Measurements from ENCODE around the gene PNPLA7. TPM values are rescaled to one million over a fixed set of nuclear protein-coding genes. Genes with fewer than 3 reads are reported as not detected.
"Not testable (repeated sequence)": the region's sequence is repeated elsewhere in the genome, so short reads cannot be mapped to it uniquely, and the experiment has no call there.

The PNPLA7 gene
- total RNA-seq, 1 donor from 2014 or later = 9.0 TPM

DNA sequence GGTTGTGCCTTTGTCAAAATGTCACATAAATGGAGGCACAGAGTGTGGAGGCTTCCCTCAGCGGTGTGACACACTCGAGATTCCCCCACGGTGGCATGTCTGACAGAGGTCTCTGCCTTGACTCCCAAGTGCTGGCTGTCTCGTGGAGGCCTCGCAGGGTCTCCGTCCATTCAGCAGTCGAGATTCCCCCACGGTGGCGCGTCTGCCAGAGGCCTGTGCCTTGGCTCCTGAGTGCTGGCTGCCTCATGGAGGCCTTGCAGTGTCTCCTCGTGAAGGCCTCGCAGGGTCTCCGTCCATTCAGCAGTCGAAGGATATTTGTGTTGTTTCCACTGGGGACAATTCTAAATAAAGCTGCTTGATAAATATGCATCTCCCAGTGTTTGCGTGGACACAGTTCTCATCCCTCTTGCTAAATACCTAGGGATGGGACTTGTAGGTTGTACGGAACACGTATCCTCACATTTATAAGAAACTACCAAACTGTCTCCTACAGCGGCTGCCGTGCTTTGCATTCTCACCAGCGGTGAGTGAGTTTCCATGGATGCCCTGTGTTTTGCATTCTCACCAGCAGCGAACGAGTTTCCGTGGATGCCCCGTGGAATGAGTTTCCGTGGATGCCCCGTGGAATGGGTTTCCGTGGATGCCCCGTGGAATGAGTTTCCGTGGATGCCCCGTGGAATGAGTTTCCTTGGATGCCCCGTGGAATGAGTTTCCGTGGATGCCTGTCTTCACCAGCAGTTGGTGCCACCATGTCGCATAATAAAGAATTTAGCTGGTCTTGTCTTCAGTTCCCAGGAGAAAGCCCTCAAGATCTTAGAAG lies 25.8 kb downstream of the PNPLA7 start:
- intact Hi-C loops (cut with micrococcal nuclease) = no loop called here
- no peaks in the 10 kb centered on the region for H3K27me3 ChIP-seq (ENCODE audit: low read depth)
- no peak for DNase-seq
- TF ChIP-seq, protein P1, sequence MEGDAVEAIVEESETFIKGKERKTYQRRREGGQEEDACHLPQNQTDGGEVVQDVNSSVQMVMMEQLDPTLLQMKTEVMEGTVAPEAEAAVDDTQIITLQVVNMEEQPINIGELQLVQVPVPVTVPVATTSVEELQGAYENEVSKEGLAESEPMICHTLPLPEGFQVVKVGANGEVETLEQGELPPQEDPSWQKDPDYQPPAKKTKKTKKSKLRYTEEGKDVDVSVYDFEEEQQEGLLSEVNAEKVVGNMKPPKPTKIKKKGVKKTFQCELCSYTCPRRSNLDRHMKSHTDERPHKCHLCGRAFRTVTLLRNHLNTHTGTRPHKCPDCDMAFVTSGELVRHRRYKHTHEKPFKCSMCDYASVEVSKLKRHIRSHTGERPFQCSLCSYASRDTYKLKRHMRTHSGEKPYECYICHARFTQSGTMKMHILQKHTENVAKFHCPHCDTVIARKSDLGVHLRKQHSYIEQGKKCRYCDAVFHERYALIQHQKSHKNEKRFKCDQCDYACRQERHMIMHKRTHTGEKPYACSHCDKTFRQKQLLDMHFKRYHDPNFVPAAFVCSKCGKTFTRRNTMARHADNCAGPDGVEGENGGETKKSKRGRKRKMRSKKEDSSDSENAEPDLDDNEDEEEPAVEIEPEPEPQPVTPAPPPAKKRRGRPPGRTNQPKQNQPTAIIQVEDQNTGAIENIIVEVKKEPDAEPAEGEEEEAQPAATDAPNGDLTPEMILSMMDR (IDR thresholded peaks at IDR 0.05; ENCODE audit: borderline replicate concordance) = no peak
- H3K36me3 ChIP-seq = no peaks in the 10 kb centered on the region
- H3K4me3 ChIP-seq = no peak overlapping the region
- H3K27ac ChIP-seq (replicated peaks) = no peak overlapping the region
- H3K9me3 ChIP-seq (replicated peaks) = no peaks in the 10 kb centered on the region
- H3K4me1 ChIP-seq = no peaks in the 10 kb centered on the region

DNA sequence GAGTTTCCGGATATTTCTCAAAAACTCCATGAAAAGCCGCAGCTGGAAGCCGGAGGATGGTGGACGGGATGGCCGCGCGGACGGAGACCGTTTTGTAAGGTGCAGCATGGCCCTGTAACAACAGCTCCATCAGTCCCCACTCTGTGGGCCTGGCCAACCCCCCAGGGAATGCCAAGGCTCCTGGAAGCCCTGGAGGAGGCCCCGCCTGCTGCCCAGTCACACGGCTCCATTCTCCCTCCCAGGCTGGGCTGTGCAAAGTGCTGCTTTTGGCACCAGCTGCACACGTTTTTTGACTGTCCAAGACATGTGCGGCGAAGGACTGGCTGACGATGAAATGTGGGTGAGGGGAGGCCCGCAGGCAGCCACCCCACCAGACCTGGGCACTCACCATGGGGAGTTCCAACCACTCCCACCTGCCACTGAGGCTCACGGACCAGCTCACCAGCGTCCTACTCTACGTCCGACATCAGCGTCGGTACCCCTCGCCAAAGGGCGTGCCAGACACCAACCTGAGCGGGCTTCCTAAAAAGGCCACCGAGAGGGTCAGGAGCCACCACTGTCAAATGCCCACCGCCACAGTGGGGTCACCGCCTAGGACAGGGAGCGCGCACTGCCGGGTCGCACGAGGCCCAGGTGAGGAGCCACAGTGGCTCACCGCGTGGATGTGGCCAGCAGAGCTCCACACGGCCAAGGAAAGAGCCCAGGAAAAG lies 27.3 kb downstream of the PNPLA7 start:
- TF ChIP-seq, protein P1 (IDR thresholded peaks at IDR 0.05; ENCODE audit: borderline replicate concordance) = no peak

DNA sequence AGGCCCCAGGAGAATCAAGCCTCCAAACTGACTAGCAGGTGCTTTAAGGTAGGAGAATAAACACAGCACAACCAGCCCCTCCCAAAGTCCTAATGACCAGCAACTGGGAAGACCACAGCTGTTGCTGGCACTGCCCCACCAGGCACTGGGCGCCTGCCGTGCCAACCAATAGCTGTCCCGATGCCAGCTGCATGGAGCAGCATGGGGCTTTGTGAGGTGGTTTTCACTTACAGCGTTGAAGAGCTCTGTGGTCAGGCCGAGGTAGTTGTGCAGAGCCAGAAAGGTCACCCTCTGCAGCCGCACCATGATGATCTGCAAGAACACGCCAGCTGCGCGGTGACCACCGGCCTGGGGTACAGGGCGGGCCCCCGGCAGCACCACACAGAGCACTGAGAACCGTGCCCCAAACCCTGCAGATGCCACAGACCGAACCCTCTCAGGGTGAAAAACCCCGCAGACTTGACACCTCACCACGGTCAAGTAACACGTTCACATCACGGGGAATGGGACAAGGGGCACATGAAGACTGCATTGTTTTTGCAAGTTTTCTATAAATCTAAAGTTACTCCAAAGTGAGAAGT lies 28.7 kb downstream of the PNPLA7 start:
- H3K36me3 ChIP-seq = no peaks in the 10 kb centered on the region
- no peaks in the 10 kb centered on the region for H3K9me3 ChIP-seq (replicated peaks)
- H3K27ac ChIP-seq (replicated peaks) = no peak overlapping the region
- no peaks in the 10 kb centered on the region for H3K4me1 ChIP-seq
- DNase-seq = no peak
- intact Hi-C loops (cut with micrococcal nuclease) = no loop called here
- TF ChIP-seq, protein P1 (IDR thresholded peaks at IDR 0.05; ENCODE audit: borderline replicate concordance) = no peak
- H3K4me3 ChIP-seq = no peak overlapping the region
- no peaks in the 10 kb centered on the region for H3K27me3 ChIP-seq (ENCODE audit: low read depth)

More for the DNA sequence above, 27.3 kb downstream of the PNPLA7 start:
- no peak for DNase-seq
- Histone ChIP-seq H3K9me3 (replicated peaks) (no peaks in the 10 kb centered on the region), H3K27ac (replicated peaks) (no peak overlapping the region), H3K4me3 (no peak overlapping the region), H3K4me1 (no peaks in the 10 kb centered on the region), H3K36me3 (no peaks in the 10 kb centered on the region), H3K27me3 (ENCODE audit: low read depth) (no peaks in the 10 kb centered on the region)
- intact Hi-C loops (cut with micrococcal nuclease) = no loop called here

DNA sequence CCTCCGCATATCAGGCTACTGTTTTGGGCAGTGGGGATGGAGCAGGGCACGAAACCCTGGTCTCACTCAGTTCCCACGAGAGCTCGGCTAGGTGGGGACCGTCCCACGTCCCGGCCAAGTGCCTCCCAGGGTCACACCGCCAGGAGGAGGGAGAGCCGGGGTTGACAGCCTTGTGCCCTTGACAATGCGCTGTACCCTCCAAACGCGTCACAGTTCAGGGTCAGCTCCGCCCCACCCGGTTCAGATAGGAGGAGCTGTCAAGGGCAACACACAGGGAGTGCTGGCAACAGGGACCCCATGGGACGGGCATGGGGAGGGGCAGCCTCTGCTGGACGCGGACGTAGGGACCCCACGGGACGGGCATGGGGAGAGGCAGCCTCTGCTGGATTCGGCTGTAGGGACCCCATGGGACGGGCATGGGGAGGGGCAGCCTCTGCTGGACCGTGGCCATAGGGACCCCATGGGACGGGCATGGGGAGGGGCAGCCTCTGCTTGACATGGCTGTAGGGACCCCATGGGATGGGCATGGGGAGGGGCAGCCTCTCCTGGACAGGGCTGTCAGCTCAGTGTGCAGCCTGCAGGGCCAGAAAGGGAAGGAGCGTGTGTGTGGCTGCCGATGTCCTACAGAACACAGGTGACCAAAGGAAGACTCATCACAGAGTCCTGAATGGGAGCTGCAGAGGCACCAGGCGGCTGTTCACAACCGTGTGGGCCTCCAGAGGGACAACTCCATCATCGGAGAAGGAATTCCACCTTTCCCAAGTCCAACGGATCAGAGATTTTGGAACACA lies 29.4 kb downstream of the PNPLA7 start:
- no peak overlapping the region for H3K27ac ChIP-seq (replicated peaks)
- TF ChIP-seq, protein P1 (IDR thresholded peaks at IDR 0.05; ENCODE audit: borderline replicate concordance) = no peak
- H3K4me1 ChIP-seq = no peaks in the 10 kb centered on the region
- H3K9me3 ChIP-seq (replicated peaks) = no peaks in the 10 kb centered on the region
- intact Hi-C loops (cut with micrococcal nuclease) = no loop called here
- no peak overlapping the region for H3K4me3 ChIP-seq
- H3K36me3 ChIP-seq = no peaks in the 10 kb centered on the region
- no peaks in the 10 kb centered on the region for H3K27me3 ChIP-seq (ENCODE audit: low read depth)
- DNase-seq = no peak

DNA sequence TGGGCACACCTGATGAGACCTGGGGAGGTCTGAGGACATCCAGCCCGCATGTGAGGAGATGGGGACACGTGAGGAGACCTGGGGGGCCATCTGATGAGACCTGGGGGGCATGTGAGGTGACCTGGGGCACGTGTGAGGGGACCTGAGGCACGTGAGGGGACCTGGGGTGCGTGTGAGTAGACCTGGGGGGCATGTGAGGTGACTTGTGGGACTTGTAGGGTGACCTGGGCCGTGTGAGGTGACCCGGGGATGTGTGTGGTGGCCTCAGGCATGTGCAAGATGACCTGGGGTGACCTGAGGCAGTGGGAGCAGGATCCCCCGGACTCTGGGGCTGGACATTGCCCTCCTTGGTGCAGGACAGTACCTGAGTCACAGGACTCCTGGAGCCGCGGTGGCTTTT lies 30.6 kb downstream of the PNPLA7 start:
- Histone ChIP-seq H3K27ac (replicated peaks) (no peak overlapping the region), H3K4me3 (no peak overlapping the region), H3K27me3 (ENCODE audit: low read depth) (no peaks in the 10 kb centered on the region), H3K36me3 (no peaks in the 10 kb centered on the region), H3K4me1 (no peaks in the 10 kb centered on the region), H3K9me3 (replicated peaks) (no peaks in the 10 kb centered on the region)
- intact Hi-C loops (cut with micrococcal nuclease) = no loop called here
- TF ChIP-seq, protein P1 (IDR thresholded peaks at IDR 0.05; ENCODE audit: borderline replicate concordance) = no peak
- DNase-seq = no peak

DNA sequence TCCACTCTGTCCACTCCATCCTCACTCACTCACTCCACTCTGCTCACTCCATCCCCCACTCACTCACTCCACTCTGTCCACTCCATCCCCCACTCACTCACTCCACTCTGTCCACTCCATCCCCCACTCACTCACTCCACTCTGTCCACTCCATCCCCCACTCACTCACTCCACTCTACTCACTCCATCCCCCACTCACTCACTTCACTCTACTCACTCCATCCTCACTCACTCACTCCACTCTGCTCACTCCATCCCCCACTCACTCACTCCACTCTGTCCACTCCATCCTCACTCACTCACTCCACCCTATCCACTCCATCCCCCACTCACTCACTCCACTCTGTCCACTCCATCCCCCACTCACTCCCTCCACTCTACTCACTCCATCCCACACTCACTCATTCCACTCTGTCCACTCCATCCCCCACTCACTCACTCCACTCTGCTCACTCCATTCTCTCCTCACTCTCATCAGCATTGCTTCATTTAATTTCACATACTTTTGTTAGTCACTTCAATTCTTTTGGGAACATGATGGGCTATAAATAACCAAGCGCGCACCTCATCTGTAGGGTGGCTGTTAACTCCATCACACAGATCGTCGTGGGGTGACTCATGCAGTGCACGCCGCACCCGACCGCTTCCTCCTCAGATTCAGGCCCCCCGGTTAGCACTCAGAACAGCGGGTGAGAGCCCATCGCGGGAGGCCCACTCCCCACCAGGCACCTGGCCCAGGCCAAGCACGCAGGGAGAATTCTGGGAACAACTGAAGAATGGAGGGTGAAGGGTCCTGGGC lies 31.3 kb downstream of the PNPLA7 start:
- DNase-seq; H3K4me1 ChIP-seq; H3K9me3 ChIP-seq (replicated peaks); H3K4me3 ChIP-seq; H3K36me3 ChIP-seq; H3K27me3 ChIP-seq (ENCODE audit: low read depth); H3K27ac ChIP-seq (replicated peaks); intact Hi-C loops (cut with micrococcal nuclease): not testable (repeated sequence)
